ENCODE measurements around the gene C10orf90.

GRCh38 chr10:126463286-126463685, 207.2 kb downstream of the C10orf90 start:
- no peak for TF ChIP-seq EZH2 (IDR thresholded peaks at IDR 0.05)
- TF ChIP-seq CTCF (IDR thresholded peaks at IDR 0.05) = no peak
- TF ChIP-seq EZH2phosphoT487 (IDR thresholded peaks at IDR 0.05) = no peak

All from neural progenitor cell (in vitro differentiated cells).